BJ (cell line): ENCODE measurements around the gene CTLA4. TPM values are rescaled to one million over a fixed set of nuclear protein-coding genes. Genes with fewer than 3 reads are reported as not detected.

Experiments used
- CTCF ChIA-PET: fragments of 350-600 bp; formaldehyde crosslinking; extraction: SDS; loops from one replicate; lab custom pipeline; 2021; ENCODE audit warnings: antibody characterized with exemption, inconsistent platforms; lab: Yijun Ruan, JAX
- POLR2A ChIA-PET: fragments of 300-600 bp; sonication (Branson Sonifier 250); formaldehyde crosslinking; extraction: SDS; loops from one replicate; lab custom pipeline; 2021; ENCODE audit warnings: antibody characterized with exemption; lab: Charles Lee
- DNase-seq: peaks from one replicate; pipeline ENCODE4 v3.0.0-alpha.2; 2011; ENCODE audit warnings: low read depth
- H3K27me3 ChIP-seq: 2 replicates; pipeline ENCODE4 v1.6.0; 2011; ENCODE audit warnings: low read length; ENCODE audit not compliant: control insufficient read depth, insufficient read depth
- H3K36me3 ChIP-seq: 2 replicates; pipeline ENCODE4 v1.5.1; 2011; ENCODE audit warnings: low read length; ENCODE audit not compliant: control insufficient read depth, insufficient read depth
- H3K4me3 ChIP-seq: 2 replicates; pipeline ENCODE4 v1.5.1; 2011; ENCODE audit warnings: low read depth, mild to moderate bottlenecking, control low read depth, low read length
- polyA plus RNA-seq: library from polyadenylated mRNA; depleted of rRNA; stranded (reverse); fragments of >200 nt; gene quantifications from 2 replicates; pipeline ENCODE4 v1.2.3, GENCODE V29; 2011
- TF ChIP-seq, protein P1 (sequence below): IDR thresholded peaks from 2 replicates; pipeline ENCODE4 v1.5.1; 2011; ENCODE audit warnings: low read depth, mild to moderate bottlenecking, control low read depth, inconsistent platforms, low read length, moderate library complexity; ENCODE audit not compliant: insufficient read depth

The CTLA4 gene
- polyA plus RNA-seq, 1 experiment: not detected

GRCh38 chr2:203861607-203862006 is 6.0 kb upstream of the CTLA4 start:
- peaks cover 3% of the 10 kb centered on the region for H3K27me3 ChIP-seq
- DNase-seq: no peak
- H3K4me3 ChIP-seq: no peak overlapping the region
- ChIA-PET POLR2A (no interaction called here), CTCF (interaction anchor here (0.9 kb wide), 1 partner anchor 14 kb away, joined by 4 read pairs; no protein-coding TSS in a partner anchor)
- TF ChIP-seq, protein P1, sequence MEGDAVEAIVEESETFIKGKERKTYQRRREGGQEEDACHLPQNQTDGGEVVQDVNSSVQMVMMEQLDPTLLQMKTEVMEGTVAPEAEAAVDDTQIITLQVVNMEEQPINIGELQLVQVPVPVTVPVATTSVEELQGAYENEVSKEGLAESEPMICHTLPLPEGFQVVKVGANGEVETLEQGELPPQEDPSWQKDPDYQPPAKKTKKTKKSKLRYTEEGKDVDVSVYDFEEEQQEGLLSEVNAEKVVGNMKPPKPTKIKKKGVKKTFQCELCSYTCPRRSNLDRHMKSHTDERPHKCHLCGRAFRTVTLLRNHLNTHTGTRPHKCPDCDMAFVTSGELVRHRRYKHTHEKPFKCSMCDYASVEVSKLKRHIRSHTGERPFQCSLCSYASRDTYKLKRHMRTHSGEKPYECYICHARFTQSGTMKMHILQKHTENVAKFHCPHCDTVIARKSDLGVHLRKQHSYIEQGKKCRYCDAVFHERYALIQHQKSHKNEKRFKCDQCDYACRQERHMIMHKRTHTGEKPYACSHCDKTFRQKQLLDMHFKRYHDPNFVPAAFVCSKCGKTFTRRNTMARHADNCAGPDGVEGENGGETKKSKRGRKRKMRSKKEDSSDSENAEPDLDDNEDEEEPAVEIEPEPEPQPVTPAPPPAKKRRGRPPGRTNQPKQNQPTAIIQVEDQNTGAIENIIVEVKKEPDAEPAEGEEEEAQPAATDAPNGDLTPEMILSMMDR: no peak
- H3K36me3 ChIP-seq: no peaks in the 10 kb centered on the region

DNA sequence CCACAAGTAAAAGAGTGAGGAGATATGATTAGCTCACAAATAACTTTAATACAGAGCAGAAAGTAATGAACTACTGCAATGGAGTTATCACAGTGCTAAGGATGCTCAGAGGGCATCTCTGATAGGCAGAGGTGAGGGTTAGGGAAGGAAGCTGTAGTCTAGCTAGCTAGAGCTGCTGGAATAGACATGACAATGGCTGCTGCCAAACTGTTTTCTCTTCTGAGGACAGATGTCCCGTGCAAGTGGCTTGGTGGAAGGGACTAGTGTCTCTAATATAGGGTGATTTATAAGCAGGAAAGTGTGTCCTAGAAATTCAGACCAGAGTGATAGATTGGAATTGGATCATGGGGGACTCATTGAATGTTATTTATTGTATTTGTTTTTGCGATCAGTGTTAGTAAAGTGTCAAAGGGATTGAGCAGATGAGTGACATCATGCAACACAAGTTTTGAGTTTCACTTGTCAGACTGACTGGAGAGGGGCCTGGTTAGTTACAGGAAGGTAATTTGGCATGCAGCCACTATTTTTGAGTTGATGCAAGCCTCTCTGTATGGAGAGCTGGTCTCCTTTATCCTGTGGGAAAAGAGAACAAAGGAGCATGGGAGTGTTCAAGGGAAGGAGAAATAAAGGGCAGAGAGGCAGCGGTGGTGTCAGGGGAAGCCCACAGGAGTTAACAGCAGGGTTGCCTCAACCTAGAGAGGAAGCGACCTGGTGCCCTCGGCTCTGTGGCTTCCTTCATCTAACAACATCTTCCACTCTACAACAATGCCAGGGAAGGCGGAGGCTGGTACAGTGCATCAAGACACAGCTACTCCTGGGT is 1.9 kb downstream of the CTLA4 start:
- H3K4me3 ChIP-seq: no peak overlapping the region
- CTCF ChIA-PET: interaction anchor here (1.3 kb wide), 1 partner anchor 10 kb away, joined by 3 read pairs; no protein-coding TSS in a partner anchor
- no peaks in the 10 kb centered on the region for H3K36me3 ChIP-seq
- no peak for DNase-seq
- TF ChIP-seq, protein P1: no peak
- peaks cover 3% of the 10 kb centered on the region; the same call in 1 of the 2 replicates for H3K27me3 ChIP-seq
- POLR2A ChIA-PET: interaction anchor here (0.7 kb wide), 1 partner anchor 9 kb away, joined by 3 read pairs; no protein-coding TSS in a partner anchor

GRCh38 chr2:203870481-203870880 is 2.9 kb downstream of the CTLA4 start:
- TF ChIP-seq, protein P1: no peak
- no peak for DNase-seq
- ChIA-PET CTCF (interaction anchor here (1.3 kb wide), 1 partner anchor 9 kb away, joined by 3 read pairs; no protein-coding TSS in a partner anchor), POLR2A (no interaction called here)
- no peak overlapping the region for H3K4me3 ChIP-seq
- peaks cover 3% of the 10 kb centered on the region; the same call in 1 of the 2 replicates for H3K27me3 ChIP-seq
- H3K36me3 ChIP-seq: no peaks in the 10 kb centered on the region

DNA sequence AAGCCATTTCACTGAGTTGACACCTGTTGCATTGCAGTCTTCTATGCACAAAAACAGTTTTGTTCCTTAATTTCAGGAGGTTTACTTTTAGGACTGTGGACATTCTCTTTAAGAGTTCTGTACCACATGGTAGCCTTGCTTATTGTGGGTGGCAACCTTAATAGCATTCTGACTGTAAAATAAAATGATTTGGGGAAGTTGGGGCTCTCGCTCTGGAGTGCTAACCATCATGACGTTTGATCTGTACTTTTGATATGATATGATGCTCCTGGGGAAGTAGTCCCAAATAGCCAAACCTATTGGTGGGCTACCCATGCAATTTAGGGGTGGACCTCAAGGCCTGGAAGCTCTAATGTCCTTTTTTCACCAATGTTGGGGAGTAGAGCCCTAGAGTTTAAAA is 3.4 kb downstream of the CTLA4 start:
- TF ChIP-seq, protein P1: no peak
- ChIA-PET POLR2A (no interaction called here), CTCF (no interaction called here)
- DNase-seq: no peak
- no peaks in the 10 kb centered on the region for H3K36me3 ChIP-seq
- no peak overlapping the region for H3K4me3 ChIP-seq
- peaks cover 3% of the 10 kb centered on the region; the same call in 1 of the 2 replicates for H3K27me3 ChIP-seq

DNA sequence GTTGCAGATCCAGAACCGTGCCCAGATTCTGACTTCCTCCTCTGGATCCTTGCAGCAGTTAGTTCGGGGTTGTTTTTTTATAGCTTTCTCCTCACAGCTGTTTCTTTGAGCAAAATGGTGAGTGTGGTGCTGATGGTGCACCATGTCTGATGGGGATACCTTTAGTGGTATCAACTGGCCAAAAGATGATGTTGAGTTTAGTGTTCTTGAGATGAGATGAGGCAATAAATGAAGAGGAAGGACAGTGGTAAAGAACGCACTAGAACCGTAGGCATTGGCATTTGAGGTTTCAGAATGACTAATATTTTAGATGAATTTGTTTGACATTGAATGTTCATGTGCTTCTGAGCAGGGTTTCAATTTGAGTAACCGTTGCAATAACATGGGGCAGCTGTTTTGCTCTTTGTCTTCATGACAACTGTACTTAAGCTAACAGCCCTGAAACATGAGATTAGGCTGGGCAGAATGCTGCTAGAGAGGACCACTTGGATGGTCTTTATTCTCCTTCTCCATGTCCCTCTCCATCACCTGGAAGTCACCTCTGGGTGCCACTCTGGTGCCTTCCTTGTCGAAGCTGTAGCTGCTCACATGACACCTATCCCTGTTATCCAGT is 3.9 kb downstream of the CTLA4 start:
- DNase-seq: no peak
- Histone ChIP-seq H3K27me3 (peaks cover 3% of the 10 kb centered on the region; the same call in 1 of the 2 replicates), H3K4me3 (no peak overlapping the region), H3K36me3 (no peaks in the 10 kb centered on the region)
- ChIA-PET POLR2A (no interaction called here), CTCF (no interaction called here)
- TF ChIP-seq, protein P1: no peak
